Hepatocyte (in vitro differentiated cells): ENCODE results near the gene HSPA5. TPM values are rescaled to one million over a fixed set of nuclear protein-coding genes. Genes with fewer than 3 reads are reported as not detected.

Experiments used
- DNase-seq: peaks from one replicate; pipeline ENCODE4 v3.0.0-alpha.2; 2016; ENCODE audit warnings: low spot score
- H2AFZ ChIP-seq: fragments of 200-600 bp; sonication (generic); 2 replicates; pipeline ENCODE4 v1.6.0; 2016; ENCODE audit warnings: antibody characterized with exemption, mild to moderate bottlenecking
- H3K27ac ChIP-seq: fragments of 200-600 bp; sonication (generic); 2 replicates; pipeline ENCODE4 v1.5.1; 2016; ENCODE audit warnings: mild to moderate bottlenecking
- H3K27me3 ChIP-seq: fragments of 200-600 bp; sonication (generic); 2 replicates; pipeline ENCODE4 v1.6.1; 2016
- H3K36me3 ChIP-seq: fragments of 200-600 bp; sonication (generic); replicated peaks from 2 replicates; pipeline ENCODE4 v1.5.1; 2016; ENCODE audit warnings: low read depth; ENCODE audit not compliant: insufficient read depth
- H3K4me1 ChIP-seq: fragments of 200-600 bp; sonication (generic); 2 replicates; pipeline ENCODE4 v1.5.1; 2016; ENCODE audit warnings: mild to moderate bottlenecking, moderate library complexity; ENCODE audit not compliant: insufficient read depth
- H3K4me2 ChIP-seq: fragments of 200-600 bp; sonication (generic); 2 replicates; pipeline ENCODE4 v1.6.0; 2016
- H3K4me3 ChIP-seq: fragments of 200-600 bp; sonication (generic); 2 replicates; pipeline ENCODE4 v1.5.1; 2016; ENCODE audit warnings: mild to moderate bottlenecking
- H3K79me2 ChIP-seq: fragments of 200-600 bp; sonication (generic); 2 replicates; pipeline ENCODE4 v1.6.0; 2017; ENCODE audit warnings: mild to moderate bottlenecking
- H3K9me2 ChIP-seq: fragments of 200-600 bp; sonication (generic); replicated peaks from 2 replicates; pipeline ENCODE4 v1.6.0; 2017; ENCODE audit warnings: mild to moderate bottlenecking; ENCODE audit not compliant: insufficient read depth
- H3K9me3 ChIP-seq: fragments of 200-600 bp; sonication (generic); 2 replicates; pipeline ENCODE4 v1.5.1; 2016; ENCODE audit warnings: low read depth, mild to moderate bottlenecking
- H4K20me1 ChIP-seq: fragments of 200-600 bp; sonication (generic); 2 replicates; pipeline ENCODE4 v1.6.0; 2016; ENCODE audit warnings: mild to moderate bottlenecking; ENCODE audit not compliant: insufficient read depth, poor library complexity, severe bottlenecking
- CTCF ChIP-seq: fragments of 200-600 bp; sonication (generic); IDR thresholded peaks from 2 replicates; pipeline ENCODE4 v1.5.1; 2016; ENCODE audit warnings: antibody characterized with exemption, mild to moderate bottlenecking; ENCODE audit not compliant: poor library complexity
- EZH2 ChIP-seq: fragments of 200-600 bp; sonication (generic); IDR thresholded peaks from 2 replicates; pipeline ENCODE4 v1.6.1; 2016; ENCODE audit warnings: antibody characterized with exemption, mild to moderate bottlenecking, borderline replicate concordance
- EZH2phosphoT487 ChIP-seq: fragments of 200-600 bp; sonication (generic); IDR thresholded peaks from one replicate; pipeline ENCODE4 v1.6.1; 2018; ENCODE audit warnings: antibody characterized with exemption, mild to moderate bottlenecking, low read depth, moderate library complexity; ENCODE audit not compliant: unreplicated experiment, severe bottlenecking
- WGBS: methylation state at CpG from one replicate; pipeline ENCODE4 v1.1.6; 2016; ENCODE audit warnings: low lambda C conversion rate; ENCODE audit errors: missing lambda C conversion rate; 5-methylcytosine and 5-hydroxymethylcytosine counted together
- polyA plus RNA-seq: library from polyadenylated mRNA; unstranded; fragments of >200 nt; fragmentation: Nextera tagmentation; extraction: Ambion mirVana; gene quantifications from 2 replicates; pipeline ENCODE4 v1.2.1, GENCODE V29; 2016
- total RNA-seq: library from RNA; depleted of rRNA; stranded (reverse); fragments of >200 nt; gene quantifications from 2 replicates; pipeline ENCODE4 v1.2.3, GENCODE V29; 2014

The HSPA5 gene
- total and polyA plus RNA-seq, 2 experiments from 2014 or later, result 239 to 881 TPM

GRCh38 chr9:125261501-125262293 is 20.6 kb upstream of the HSPA5 start, which contains the start of gene GAPVD1:
TSS of gene GAPVD1 (plus strand) at chr9:125261826. CDS start at chr9:125298922, 37,096 bp downstream.
- H4K20me1 ChIP-seq, result peaks cover 13% of the 10 kb centered on the region
- H3K4me3 ChIP-seq, result peak within 1 kb of the TSS; percentile 92
- DNase-seq, result peak; percentile 96
- no peaks in the 10 kb centered on the region for H3K9me3 ChIP-seq
- 5% methylated on average over 57 of the region's 72 CpGs for WGBS
- no peaks in the 10 kb centered on the region for H3K36me3 ChIP-seq
- no peak for TF ChIP-seq EZH2phosphoT487
- TF ChIP-seq EZH2, result no peak
- TF ChIP-seq CTCF, result peak; percentile 20
- peaks cover 49% of the 10 kb centered on the region for H3K79me2 ChIP-seq
- peak within 1 kb of the TSS; percentile 73 for H3K27ac ChIP-seq
- no peaks in the 10 kb centered on the region for H3K27me3 ChIP-seq
- H3K4me2 ChIP-seq, result peak within 1 kb of the TSS; percentile 81
- no peaks in the 10 kb centered on the region for H3K9me2 ChIP-seq
- peaks cover 7% of the 10 kb centered on the region for H3K4me1 ChIP-seq
- H2AFZ ChIP-seq, result peak within 1 kb of the TSS; percentile 85

GRCh38 chr9:125260561-125260960 is 19.4 kb upstream of the HSPA5 start:
- no peaks in the 10 kb centered on the region for H3K27me3 ChIP-seq
- H3K79me2 ChIP-seq, result peaks cover 39% of the 10 kb centered on the region
- no peak overlapping the region for H2AFZ ChIP-seq
- TF ChIP-seq EZH2 (no peak), CTCF (no peak), EZH2phosphoT487 (no peak)
- H3K36me3 ChIP-seq, result no peaks in the 10 kb centered on the region
- no peaks in the 10 kb centered on the region for H3K9me2 ChIP-seq
- no peak for DNase-seq
- H3K27ac ChIP-seq, result no peak overlapping the region
- peaks cover 10% of the 10 kb centered on the region for H4K20me1 ChIP-seq
- no peaks in the 10 kb centered on the region for H3K9me3 ChIP-seq
- H3K4me2 ChIP-seq, result no peak overlapping the region
- no peak overlapping the region for H3K4me3 ChIP-seq
- peaks cover 7% of the 10 kb centered on the region for H3K4me1 ChIP-seq

- WGBS, result 86% methylated on average over 2 of the region's 2 CpGs
- peaks cover 9% of the 10 kb centered on the region for H4K20me1 ChIP-seq
- peaks cover 7% of the 10 kb centered on the region for H3K4me1 ChIP-seq
- H3K27me3 ChIP-seq, result no peaks in the 10 kb centered on the region
- no peak overlapping the region for H3K4me2 ChIP-seq
- H3K79me2 ChIP-seq, result peaks cover 23% of the 10 kb centered on the region
- H3K4me3 ChIP-seq, result no peak overlapping the region
- no peaks in the 10 kb centered on the region for H3K9me3 ChIP-seq
- H3K9me2 ChIP-seq, result no peaks in the 10 kb centered on the region
- no peak overlapping the region for H2AFZ ChIP-seq
- H3K36me3 ChIP-seq, result no peaks in the 10 kb centered on the region
- TF ChIP-seq EZH2phosphoT487 (no peak), CTCF (no peak), EZH2 (no peak)
- DNase-seq, result no peak
- H3K27ac ChIP-seq, result no peak overlapping the region
Measured at GRCh38 chr9:125258832-125259534, 17.8 kb upstream of the HSPA5 start.
